ENCODE results near the gene RGMA. TPM values are rescaled to one million over a fixed set of nuclear protein-coding genes. Genes with fewer than 3 reads are reported as not detected.
"Not testable (repeated sequence)": the region's sequence is repeated elsewhere in the genome, so short reads cannot be mapped to it uniquely, and the experiment has no call there.

RGMA gene
- total and polyA plus RNA-seq, 5 experiments from 2014 or later: not detected

GRCh38 chr15:93070551-93071296 lies 18.3 kb downstream of the RGMA start:
- Mint-ChIP-seq H3K27ac (no peak overlapping the region), H3K36me3 (no peaks in the 10 kb centered on the region), H3K4me3 (no peak overlapping the region), H3K4me1 (peaks cover 10 to 25% (median 15%) of the 10 kb centered on the region in 4 donors), H3K27me3 (peaks cover 23 to 54% (median 42%) of the 10 kb centered on the region in 5 donors), H3K9me3 (peaks cover 0 to 1% (median 0%) of the 10 kb centered on the region in 9 donors)
- POLR2A ChIA-PET: no interaction called here
- DNase-seq (no peak), ATAC-seq (no peak)

- peaks cover 0 to 1% (median 0%) of the 10 kb centered on the region in 9 donors for H3K9me3 Mint-ChIP-seq
- ATAC-seq (no peak), DNase-seq (no peak)
- POLR2A ChIA-PET: no interaction called here
- peaks cover 19 to 48% (median 37%) of the 10 kb centered on the region in 5 donors for H3K27me3 Mint-ChIP-seq
- H3K36me3 Mint-ChIP-seq: no peaks in the 10 kb centered on the region
- H3K4me3 Mint-ChIP-seq: no peak overlapping the region
- peaks cover 10 to 25% (median 15%) of the 10 kb centered on the region in 4 donors for H3K4me1 Mint-ChIP-seq
- H3K27ac Mint-ChIP-seq: no peak overlapping the region
Measured at GRCh38 chr15:93070132-93070531, 18.9 kb downstream of the RGMA start.

GRCh38 chr15:93068581-93069199 lies 20.3 kb downstream of the RGMA start:
- peaks cover 8 to 20% (median 14%) of the 10 kb centered on the region in 4 donors for H3K4me1 Mint-ChIP-seq
- H3K4me3 Mint-ChIP-seq: no peak overlapping the region
- peaks cover 10 to 43% (median 26%) of the 10 kb centered on the region in 5 donors for H3K27me3 Mint-ChIP-seq
- H3K9me3 Mint-ChIP-seq: peaks cover 0 to 1% (median 0%) of the 10 kb centered on the region in 9 donors
- POLR2A ChIA-PET: no interaction called here
- ATAC-seq (no peak), DNase-seq (no peak)
- H3K27ac Mint-ChIP-seq: no peak overlapping the region
- H3K36me3 Mint-ChIP-seq: no peaks in the 10 kb centered on the region

- no peaks in the 10 kb centered on the region for H3K36me3 Mint-ChIP-seq
- no peak overlapping the region for H3K4me3 Mint-ChIP-seq
- POLR2A ChIA-PET: no interaction called here
- peaks cover 6 to 12% (median 9%) of the 10 kb centered on the region in 4 donors for H3K4me1 Mint-ChIP-seq
- H3K27me3 Mint-ChIP-seq: peaks cover 7 to 42% (median 23%) of the 10 kb centered on the region in 5 donors
- H3K27ac Mint-ChIP-seq: peak overlapping the region in 1 of 10 donors; percentile 57
- DNase-seq (no peak), ATAC-seq (no peak)
- peaks cover 0 to 1% (median 0%) of the 10 kb centered on the region in 9 donors for H3K9me3 Mint-ChIP-seq
Measured at GRCh38 chr15:93067649-93068085, 21.3 kb downstream of the RGMA start.

- H3K27ac Mint-ChIP-seq: no peak overlapping the region
- DNase-seq: no peak
- ATAC-seq: no peak
- H3K4me3 Mint-ChIP-seq: no peak overlapping the region
- POLR2A ChIA-PET: interaction anchor here (0.5 kb wide), 1 partner anchor 18 kb away, joined by 3 read pairs; no protein-coding TSS in a partner anchor
- no peaks in the 10 kb centered on the region for H3K36me3 Mint-ChIP-seq
- peaks cover 0 to 1% (median 0%) of the 10 kb centered on the region in 9 donors for H3K9me3 Mint-ChIP-seq
- peaks cover 7 to 40% (median 18%) of the 10 kb centered on the region in 5 donors for H3K27me3 Mint-ChIP-seq
- H3K4me1 Mint-ChIP-seq: peaks cover 4 to 9% (median 5%) of the 10 kb centered on the region in 4 donors
Measured at GRCh38 chr15:93066834-93067648, 22.0 kb downstream of the RGMA start.

- POLR2A ChIA-PET: no interaction called here
- DNase-seq (no peak), ATAC-seq (no peak)
- peaks cover 3 to 32% (median 10%) of the 10 kb centered on the region in 5 donors for H3K27me3 Mint-ChIP-seq
- no peaks in the 10 kb centered on the region for H3K36me3 Mint-ChIP-seq
- peaks cover 0 to 1% (median 0%) of the 10 kb centered on the region in 9 donors for H3K9me3 Mint-ChIP-seq
- H3K27ac Mint-ChIP-seq: no peak overlapping the region
- H3K4me3 Mint-ChIP-seq: no peak overlapping the region
- peaks cover 0 to 10% (median 4%) of the 10 kb centered on the region in 4 donors for H3K4me1 Mint-ChIP-seq
Measured at GRCh38 chr15:93066224-93066681, 22.8 kb downstream of the RGMA start.

GRCh38 chr15:93065641-93066045 lies 23.4 kb downstream of the RGMA start:
- Mint-ChIP-seq H3K4me1 (peaks cover 0 to 11% (median 4%) of the 10 kb centered on the region in 4 donors), H3K9me3 (peaks cover 0 to 1% (median 0%) of the 10 kb centered on the region in 9 donors), H3K27me3 (peaks cover 3 to 31% (median 6%) of the 10 kb centered on the region in 5 donors), H3K27ac (no peak overlapping the region), H3K4me3 (no peak overlapping the region), H3K36me3 (no peaks in the 10 kb centered on the region)
- no peak for ATAC-seq
- DNase-seq: no peak
- POLR2A ChIA-PET: no interaction called here

- Mint-ChIP-seq H3K27ac (no peak overlapping the region), H3K36me3 (no peaks in the 10 kb centered on the region), H3K27me3 (peaks cover 3 to 30% (median 7%) of the 10 kb centered on the region in 5 donors), H3K9me3 (peaks cover 0 to 1% (median 0%) of the 10 kb centered on the region in 9 donors), H3K4me1 (peaks cover 0 to 11% (median 4%) of the 10 kb centered on the region in 4 donors), H3K4me3 (no peak overlapping the region)
- no peak for DNase-seq
- POLR2A ChIA-PET: no interaction called here
- ATAC-seq: no peak
Measured at GRCh38 chr15:93063796-93064690, 25.0 kb downstream of the RGMA start.

GRCh38 chr15:93063262-93063671 lies 25.7 kb downstream of the RGMA start:
- H3K36me3 Mint-ChIP-seq: no peaks in the 10 kb centered on the region
- H3K27me3 Mint-ChIP-seq: peaks cover 3 to 30% (median 7%) of the 10 kb centered on the region in 5 donors
- H3K27ac Mint-ChIP-seq: no peak overlapping the region

GRCh38 chr15:93062628-93063261 lies 26.3 kb downstream of the RGMA start:
- H3K4me3 Mint-ChIP-seq, ATAC-seq, H3K9me3 Mint-ChIP-seq, H3K36me3 Mint-ChIP-seq, POLR2A ChIA-PET, DNase-seq, H3K27ac Mint-ChIP-seq: not testable (repeated sequence)
- H3K4me1 Mint-ChIP-seq: peaks cover 0 to 11% (median 4%) of the 10 kb centered on the region in 4 donors
- peaks cover 2 to 30% (median 7%) of the 10 kb centered on the region in 5 donors for H3K27me3 Mint-ChIP-seq

More at GRCh38 chr15:93063262-93063671, 25.7 kb downstream of the RGMA start:
- POLR2A ChIA-PET: no interaction called here
- no peak for DNase-seq
- H3K4me3 Mint-ChIP-seq: no peak overlapping the region
- peaks cover 0 to 11% (median 4%) of the 10 kb centered on the region in 4 donors for H3K4me1 Mint-ChIP-seq
- no peaks in the 10 kb centered on the region for H3K9me3 Mint-ChIP-seq
- no peak for ATAC-seq

Data from naive thymus-derived CD8-positive, alpha-beta T cell (primary cell).